Spleen (tissue), 13 donors: ENCODE data around the gene NPSR1. TPM values are rescaled to one million over a fixed set of nuclear protein-coding genes. Genes with fewer than 3 reads are reported as not detected.

Experiments
- DNase-seq: peaks from one replicate; pipeline ENCODE4 v3.0.0-alpha.2; 2020
- H3K27ac ChIP-seq, 8 donors: fragments of 200-600 bp; sonication (generic) in 7 of 8; 1 replicate in 4 of 8; 2 replicates in 4 of 8; pipeline versions ENCODE4 v1.5.0 to v1.8.0; 2016 to 2021; ENCODE audit warnings: inconsistent platforms in 4 of 8, mild to moderate bottlenecking in 4 of 8, moderate library complexity in 1 of 8
- H3K27me3 ChIP-seq, 7 donors: fragments of 200-600 bp; sonication (generic) in 6 of 7; replicated peaks in 1 of 7; 1 replicate in 4 of 7; 2 replicates in 3 of 7; pipeline versions ENCODE4 v1.5.0 to v1.8.0; 2016 to 2021; ENCODE audit warnings: inconsistent platforms in 3 of 7, mild to moderate bottlenecking in 1 of 7
- H3K36me3 ChIP-seq, 6 donors: fragments of 200-600 bp; sonication (generic) in 5 of 6; 1 replicate in 4 of 6; 2 replicates in 2 of 6; pipeline versions ENCODE4 v1.5.0 to v1.8.0; 2016 to 2021; ENCODE audit warnings: inconsistent platforms in 2 of 6
- H3K4me1 ChIP-seq, 6 donors: fragments of 200-600 bp; sonication (generic) in 5 of 6; 1 replicate in 3 of 6; 2 replicates in 3 of 6; pipeline versions ENCODE4 v1.5.0 to v1.8.0; 2016 to 2021; ENCODE audit warnings: inconsistent platforms in 3 of 6
- H3K4me3 ChIP-seq, 8 donors: fragments of 200-600 bp; sonication (generic) in 7 of 8; 1 replicate in 4 of 8; 2 replicates in 4 of 8; pipeline versions ENCODE4 v1.5.0 to v1.8.0; 2016 to 2021; ENCODE audit warnings: inconsistent platforms in 4 of 8, mild to moderate bottlenecking in 4 of 8, moderate library complexity in 2 of 8
- H3K9me3 ChIP-seq, 8 donors: fragments of 200-600 bp; sonication (generic) in 7 of 8; 1 replicate in 4 of 8; 2 replicates in 4 of 8; pipeline versions ENCODE4 v1.5.0 to v1.8.0; 2016 to 2021; ENCODE audit warnings: inconsistent platforms in 4 of 8
- POLR2A ChIP-seq, 3 donors: fragments of 450-650 bp; IDR thresholded peaks; one replicate each; pipeline ENCODE4 v1.5.1; 2017; ENCODE audit warnings: antibody characterized with exemption in 3 of 3, mild to moderate bottlenecking in 1 of 3
- POLR2AphosphoS5 ChIP-seq, 3 donors: sonication (generic); formaldehyde crosslinking; IDR thresholded peaks; one replicate each; pipeline ENCODE4 v1.5.1; 2017; ENCODE audit warnings: antibody characterized with exemption in 3 of 3
- WGBS, 5 donors: extraction: QIAGEN DNeasy Blood & Tissue Kit in 3 of 5; methylation state at CpG; one replicate each; pipeline versions ENCODE4 v1.1.5 to v1.1.7; 2013 to 2018; 5-methylcytosine and 5-hydroxymethylcytosine counted together
- intact Hi-C: fragments of 100-400 bp; cut with DNase I; formaldehyde crosslinking; loops from one replicate; pipeline ENCODE4 v1.15.0; 2023; ENCODE audit warnings: low total_unique reads
- long read RNA-seq, 2 donors: transcript quantifications; one replicate each; lab custom pipeline, GENCODE V29; 2026
- polyA plus RNA-seq, 3 donors: library from polyadenylated mRNA; stranded (reverse); fragments of 200-250 nt; gene quantifications; one replicate each; pipeline ENCODE4 v1.2.1, GENCODE V29; 2013
- total RNA-seq, 7 donors: library from RNA; depleted of rRNA in 3 of 7; stranded (reverse); fragments of >200 nt in 3 of 7; fragmentation: NEBNext Ultra II Directional in 4 of 7; extraction: Animal tissue kit (Norgen Biotek cat#: 25700) in 4 of 7; gene quantifications; one replicate each; pipeline versions ENCODE4 v1.1.0 to v1.2.1, GENCODE V29; 2016 to 2021
- TF ChIP-seq, protein P1 (sequence below), 11 experiments: fragments of 200-600 bp in 7 of 11; fragments of 450-650 bp in 4 of 11; sonication (generic) in 4 of 11; IDR thresholded peaks in 8 of 11; conservative IDR thresholded peaks in 3 of 11; 1 replicate in 7 of 11; 2 replicates in 4 of 11; pipeline versions ENCODE4 v1.4.0 to v1.8.0; 2016 to 2021; ENCODE audit warnings: antibody characterized with exemption in 11 of 11, inconsistent platforms in 4 of 11, mild to moderate bottlenecking in 1 of 11
- donor health status: healthy with polysubstance abuse.
- donor health status: DM: no; HTN: no; CAD: no; lungs with moderate emphysema.
- donor health status: DM: no; HTN: no; CAD: no.
- donor health status: Bipolar disorder and iron deficiency.
- donor health status: healthy.
- donor health status: DM: no; HTN: no; CAD: no.
- donor health status: DM: yes; HTN: yes; CAD: no.

The NPSR1 gene, protein sequence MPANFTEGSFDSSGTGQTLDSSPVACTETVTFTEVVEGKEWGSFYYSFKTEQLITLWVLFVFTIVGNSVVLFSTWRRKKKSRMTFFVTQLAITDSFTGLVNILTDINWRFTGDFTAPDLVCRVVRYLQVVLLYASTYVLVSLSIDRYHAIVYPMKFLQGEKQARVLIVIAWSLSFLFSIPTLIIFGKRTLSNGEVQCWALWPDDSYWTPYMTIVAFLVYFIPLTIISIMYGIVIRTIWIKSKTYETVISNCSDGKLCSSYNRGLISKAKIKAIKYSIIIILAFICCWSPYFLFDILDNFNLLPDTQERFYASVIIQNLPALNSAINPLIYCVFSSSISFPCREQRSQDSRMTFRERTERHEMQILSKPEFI
- total RNA-seq = not detected
- polyA plus RNA-seq = not detected
- long read RNA-seq, donor 1 = 0 reads
- long read RNA-seq, donor 2 = 0 reads

DNA sequence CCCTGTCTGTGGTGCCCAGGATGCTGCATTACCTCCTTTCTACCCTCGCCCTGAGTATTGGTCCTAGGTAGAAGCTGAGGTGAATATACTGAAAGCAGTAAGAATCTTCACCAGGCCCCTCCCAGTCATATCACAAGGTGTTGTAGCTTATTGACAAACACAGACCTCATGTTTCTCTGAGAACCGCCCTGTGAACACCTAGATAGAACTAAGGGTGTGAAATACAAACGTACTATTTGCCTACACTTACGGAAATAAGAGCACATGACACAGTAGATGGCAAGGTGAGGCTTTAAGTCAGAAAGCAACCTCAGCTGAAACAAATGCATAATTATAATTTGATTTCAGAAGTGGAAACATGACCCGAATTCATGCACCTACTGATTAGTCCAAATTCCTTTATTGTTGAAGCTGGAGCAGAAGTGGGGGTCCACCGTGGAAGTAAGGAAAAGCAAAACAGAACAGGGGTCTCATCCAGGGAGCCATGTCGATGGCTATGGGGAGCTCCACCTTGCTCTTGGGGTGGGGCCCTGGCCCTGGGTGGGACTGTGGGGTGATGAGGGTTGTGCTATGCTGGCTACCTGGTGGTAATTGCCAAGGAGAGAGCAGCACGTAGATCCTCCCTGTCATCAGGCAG lies at the start of gene NPSR1:
NPSR1 (plus strand) TSS at position 587 of the 637 bp plus-strand sequence. CDS start 195 bp downstream, outside the sequence.
- H3K4me1 ChIP-seq = no peaks in the 10 kb centered on the region
- H3K27ac ChIP-seq = no peak within 1 kb of the TSS
- 72 to 84% (median 78%) methylated on average over 8 of the region's 8 CpGs for WGBS, 5 donors
- intact Hi-C loops = no loop called here
- no peaks in the 10 kb centered on the region for H3K36me3 ChIP-seq
- no peak for DNase-seq
- no peak within 1 kb of the TSS for H3K4me3 ChIP-seq
- TF ChIP-seq POLR2AphosphoS5 (IDR thresholded peaks at IDR 0.05) = no peak
- TF ChIP-seq, protein P1, sequence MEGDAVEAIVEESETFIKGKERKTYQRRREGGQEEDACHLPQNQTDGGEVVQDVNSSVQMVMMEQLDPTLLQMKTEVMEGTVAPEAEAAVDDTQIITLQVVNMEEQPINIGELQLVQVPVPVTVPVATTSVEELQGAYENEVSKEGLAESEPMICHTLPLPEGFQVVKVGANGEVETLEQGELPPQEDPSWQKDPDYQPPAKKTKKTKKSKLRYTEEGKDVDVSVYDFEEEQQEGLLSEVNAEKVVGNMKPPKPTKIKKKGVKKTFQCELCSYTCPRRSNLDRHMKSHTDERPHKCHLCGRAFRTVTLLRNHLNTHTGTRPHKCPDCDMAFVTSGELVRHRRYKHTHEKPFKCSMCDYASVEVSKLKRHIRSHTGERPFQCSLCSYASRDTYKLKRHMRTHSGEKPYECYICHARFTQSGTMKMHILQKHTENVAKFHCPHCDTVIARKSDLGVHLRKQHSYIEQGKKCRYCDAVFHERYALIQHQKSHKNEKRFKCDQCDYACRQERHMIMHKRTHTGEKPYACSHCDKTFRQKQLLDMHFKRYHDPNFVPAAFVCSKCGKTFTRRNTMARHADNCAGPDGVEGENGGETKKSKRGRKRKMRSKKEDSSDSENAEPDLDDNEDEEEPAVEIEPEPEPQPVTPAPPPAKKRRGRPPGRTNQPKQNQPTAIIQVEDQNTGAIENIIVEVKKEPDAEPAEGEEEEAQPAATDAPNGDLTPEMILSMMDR (IDR thresholded peaks at IDR 0.05 in 8 of 11, conservative IDR thresholded peaks at IDR 0.05 in 3 of 11) = no peak
- no peak for TF ChIP-seq POLR2A (IDR thresholded peaks at IDR 0.05)
- peaks cover 0 to 4% (median 0%) of the 10 kb centered on the region in 7 donors for H3K27me3 ChIP-seq
- no peaks in the 10 kb centered on the region for H3K9me3 ChIP-seq

DNA sequence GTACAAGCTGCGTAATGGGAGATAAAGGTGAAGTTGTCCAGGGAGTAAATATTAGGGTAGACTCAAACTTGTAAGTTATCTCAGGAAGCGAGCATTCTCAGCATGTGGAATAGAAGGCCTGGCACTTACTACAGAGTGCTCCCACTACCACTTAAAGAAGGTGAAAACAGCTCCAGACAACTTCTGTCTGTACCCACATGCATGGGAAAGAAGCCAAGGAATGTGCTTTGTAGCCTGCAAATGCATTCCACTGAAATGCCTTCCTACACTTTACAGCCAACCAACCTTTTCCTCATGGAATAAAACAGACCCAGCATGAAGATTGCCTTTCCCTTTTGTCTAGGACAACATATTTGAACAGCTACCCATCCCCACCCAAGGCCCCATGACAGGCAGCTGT lies 45.4 kb upstream of the NPSR1 start:
- 62 to 88% (median 76%) methylated on average over 2 of the region's 2 CpGs for WGBS, 5 donors
- no peaks in the 10 kb centered on the region for H3K27me3 ChIP-seq
- TF ChIP-seq POLR2AphosphoS5 (IDR thresholded peaks at IDR 0.05) = no peak
- TF ChIP-seq, protein P1 (IDR thresholded peaks at IDR 0.05 in 8 of 11, conservative IDR thresholded peaks at IDR 0.05 in 3 of 11) = no peak
- TF ChIP-seq POLR2A (IDR thresholded peaks at IDR 0.05) = no peak
- intact Hi-C loops = no loop called here
- H3K9me3 ChIP-seq = peaks cover 0 to 27% (median 2%) of the 10 kb centered on the region in 8 donors
- no peaks in the 10 kb centered on the region for H3K36me3 ChIP-seq
- no peak overlapping the region for H3K4me3 ChIP-seq
- no peak overlapping the region for H3K27ac ChIP-seq
- no peaks in the 10 kb centered on the region for H3K4me1 ChIP-seq
- DNase-seq = no peak

DNA sequence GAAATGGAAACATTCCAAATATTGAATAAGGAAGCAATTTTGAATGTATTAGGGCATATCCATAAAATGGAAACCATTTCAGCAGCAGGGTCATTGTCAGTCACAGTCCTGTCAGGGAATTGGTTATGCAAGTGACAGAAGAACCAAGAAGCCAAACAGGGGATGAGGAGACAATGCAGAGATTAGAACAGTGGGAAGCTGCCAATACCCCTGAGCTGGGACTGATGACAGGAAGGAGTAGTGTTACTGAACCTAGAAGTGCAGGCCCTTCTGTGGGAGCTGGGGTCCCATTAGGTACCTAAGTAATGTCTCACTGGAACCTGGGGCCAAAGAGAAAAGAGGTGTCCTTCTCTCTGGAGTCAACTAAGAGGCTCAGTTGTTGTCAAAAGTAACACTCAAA lies 37.6 kb upstream of the NPSR1 start:
- Histone ChIP-seq H3K9me3 (no peaks in the 10 kb centered on the region), H3K27me3 (no peaks in the 10 kb centered on the region), H3K27ac (no peak overlapping the region), H3K4me1 (no peaks in the 10 kb centered on the region), H3K4me3 (no peak overlapping the region), H3K36me3 (no peaks in the 10 kb centered on the region)
- no peak for TF ChIP-seq POLR2AphosphoS5 (IDR thresholded peaks at IDR 0.05)
- intact Hi-C loops = no loop called here
- DNase-seq = no peak

DNA sequence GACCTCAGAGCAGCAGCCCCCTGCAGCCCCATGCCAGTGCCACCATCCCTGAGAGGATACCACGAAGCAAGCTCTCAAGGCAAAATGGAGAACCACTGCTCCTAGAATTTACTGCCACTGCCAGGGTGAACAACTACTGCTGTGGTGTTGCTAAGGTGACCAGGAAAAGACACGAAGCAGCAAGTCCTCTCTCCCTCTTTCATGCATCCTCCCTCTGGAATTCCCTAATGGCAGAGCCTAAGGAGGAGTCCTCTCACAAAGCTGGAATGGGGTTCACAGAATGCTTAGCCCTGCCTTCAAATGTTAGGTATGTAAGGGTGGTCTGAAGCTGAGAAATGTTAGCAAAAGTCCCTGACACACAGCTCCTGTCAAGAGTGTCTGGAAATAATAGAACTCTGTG lies 35.8 kb upstream of the NPSR1 start:
- no peak overlapping the region for H3K27ac ChIP-seq
- DNase-seq = no peak
- intact Hi-C loops = no loop called here
- no peaks in the 10 kb centered on the region for H3K4me1 ChIP-seq
- H3K27me3 ChIP-seq = no peaks in the 10 kb centered on the region
- no peaks in the 10 kb centered on the region for H3K36me3 ChIP-seq
- no peaks in the 10 kb centered on the region for H3K9me3 ChIP-seq
- H3K4me3 ChIP-seq = no peak overlapping the region
- 38 to 53% (median 43%) methylated on average over 2 of the region's 2 CpGs for WGBS, 5 donors
- TF ChIP-seq POLR2A (IDR thresholded peaks at IDR 0.05) (no peak), POLR2AphosphoS5 (IDR thresholded peaks at IDR 0.05) (no peak)
- TF ChIP-seq, protein P1 (IDR thresholded peaks at IDR 0.05 in 8 of 11, conservative IDR thresholded peaks at IDR 0.05 in 3 of 11) = no peak
